Stimulated activated CD8-positive, alpha-beta memory T cell treated with anti-CD3 and anti-CD28 coated beads, Interleukin-12 subunit alpha, Interleukin-12 subunit beta, amount 100 ng/mL, for 4 hours (primary cell): ENCODE results near the gene LRRC7.

Experiments
- DNase-seq: peaks from one replicate; pipeline ENCODE4 v3.0.0-alpha.2; 2020; ENCODE audit warnings: low read depth

The LRRC7 gene

GRCh38 chr1:69976896-69977295 is 409.2 kb downstream of the LRRC7 start:
- no peak for DNase-seq

DNA sequence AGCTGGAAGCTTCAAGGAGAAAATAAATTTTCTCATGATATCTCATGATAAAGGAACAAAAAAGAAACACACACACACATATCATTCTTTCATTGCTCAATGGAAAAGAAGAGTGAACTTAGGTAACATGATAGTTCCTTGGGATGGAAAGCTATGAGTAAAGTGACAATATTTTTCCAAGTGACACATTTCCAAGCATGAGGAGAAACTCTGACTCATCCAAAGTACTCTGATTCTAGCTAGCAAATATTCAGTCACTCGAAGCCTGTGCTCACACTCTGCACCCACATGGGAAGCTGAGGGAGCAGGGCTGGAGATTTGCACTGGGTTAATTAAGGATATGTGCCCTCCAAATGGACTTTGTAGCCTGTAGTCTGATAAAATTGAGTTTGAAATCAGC is 415.3 kb downstream of the LRRC7 start:
- DNase-seq: no peak

GRCh38 chr1:69985376-69985775 is 417.7 kb downstream of the LRRC7 start:
- DNase-seq: no peak

- no peak for DNase-seq
Measured at GRCh38 chr1:69985901-69986439, 418.2 kb downstream of the LRRC7 start.

GRCh38 chr1:69987881-69988280 is 420.2 kb downstream of the LRRC7 start:
- DNase-seq: no peak

GRCh38 chr1:69991644-69992043 is 423.9 kb downstream of the LRRC7 start:
- DNase-seq: no peak

GRCh38 chr1:69992594-69992993 is 424.9 kb downstream of the LRRC7 start:
- DNase-seq: no peak

DNA sequence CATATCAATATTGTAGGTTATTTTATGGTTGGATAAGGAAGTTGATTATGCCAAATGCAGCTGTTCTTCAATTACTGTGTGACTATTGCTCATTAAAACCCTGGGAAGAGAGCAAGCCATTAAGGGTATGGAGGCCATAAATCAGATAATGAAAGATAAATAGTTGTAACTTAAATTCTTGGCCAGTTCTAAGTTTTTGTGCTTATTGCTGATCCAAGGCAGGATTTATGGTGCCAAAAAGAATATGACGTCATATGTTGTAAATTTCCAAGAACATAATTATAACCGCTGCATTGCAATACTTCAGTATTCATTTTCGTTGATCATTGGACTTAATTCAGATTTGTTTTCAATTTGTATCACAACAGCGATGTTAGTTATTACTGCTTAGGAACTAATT is 426.1 kb downstream of the LRRC7 start:
- DNase-seq: no peak

DNA sequence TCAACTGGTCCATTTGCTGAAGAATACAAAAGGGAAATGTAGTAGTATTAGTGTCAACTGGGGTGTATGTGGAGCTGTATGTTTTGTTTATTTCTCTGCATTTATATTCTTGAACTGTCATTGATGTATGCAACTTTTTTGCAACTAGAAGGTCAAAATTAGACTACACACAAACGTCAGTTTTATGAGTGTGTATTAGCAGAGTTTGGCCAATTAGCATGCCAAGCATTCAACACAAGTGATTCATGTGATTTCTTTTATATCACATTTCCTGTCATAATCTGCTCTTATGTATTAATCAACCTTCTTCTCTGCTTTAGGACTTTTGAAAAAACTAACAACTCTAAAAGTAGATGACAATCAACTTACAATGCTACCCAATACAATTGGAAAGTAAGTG is 426.5 kb downstream of the LRRC7 start:
- no peak for DNase-seq

DNA sequence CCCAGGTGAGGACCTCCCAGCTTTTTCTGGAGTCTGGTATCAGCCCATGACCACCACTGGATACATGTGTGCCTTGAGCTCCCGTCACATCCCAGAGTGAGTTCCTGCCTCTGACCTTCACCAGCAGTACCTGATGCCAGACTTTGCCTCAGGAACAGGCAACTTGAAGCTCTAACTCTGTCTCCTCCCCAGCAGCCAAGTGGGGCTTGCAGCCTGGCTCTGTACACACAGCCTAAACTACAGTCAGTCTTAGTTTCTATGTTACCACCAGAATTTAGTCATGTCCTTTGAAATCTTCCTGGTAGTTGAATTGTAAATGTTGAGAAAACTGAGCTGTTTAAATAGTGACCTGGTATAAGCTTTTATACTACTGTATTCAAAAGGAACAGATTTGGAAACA is 431.1 kb downstream of the LRRC7 start:
- DNase-seq: no peak

DNA sequence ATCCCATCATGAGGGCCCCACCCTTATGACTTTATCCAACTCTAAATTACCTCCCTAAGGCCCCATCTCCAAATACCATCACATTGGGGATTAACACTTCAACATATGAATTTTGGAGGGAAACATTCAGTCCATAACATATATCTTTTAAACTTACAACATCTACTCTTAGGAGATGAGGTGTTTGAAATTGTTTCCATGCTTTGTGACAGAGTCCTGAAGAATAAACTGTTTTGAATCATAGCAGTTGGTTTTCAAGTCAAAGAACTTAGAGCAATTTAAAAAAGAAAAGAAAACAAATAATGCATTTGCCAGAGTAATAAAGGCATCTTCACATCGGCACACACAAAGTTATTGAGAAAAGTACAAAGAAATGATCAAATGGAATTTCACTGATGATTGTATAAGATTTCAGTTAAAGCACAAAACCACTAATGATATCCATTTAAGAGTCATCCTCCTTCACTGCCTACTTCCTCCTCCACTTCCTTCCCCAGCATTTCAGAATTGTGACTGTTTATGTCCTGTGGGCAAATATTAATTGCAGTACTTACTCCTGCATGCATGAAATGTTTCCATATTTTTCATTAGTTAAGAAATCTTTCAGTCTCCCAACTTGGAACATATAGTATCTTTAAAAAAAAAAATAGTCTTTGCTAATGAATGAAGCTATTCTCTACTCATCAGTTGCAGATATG is 435.6 kb downstream of the LRRC7 start:
- DNase-seq: no peak

DNA sequence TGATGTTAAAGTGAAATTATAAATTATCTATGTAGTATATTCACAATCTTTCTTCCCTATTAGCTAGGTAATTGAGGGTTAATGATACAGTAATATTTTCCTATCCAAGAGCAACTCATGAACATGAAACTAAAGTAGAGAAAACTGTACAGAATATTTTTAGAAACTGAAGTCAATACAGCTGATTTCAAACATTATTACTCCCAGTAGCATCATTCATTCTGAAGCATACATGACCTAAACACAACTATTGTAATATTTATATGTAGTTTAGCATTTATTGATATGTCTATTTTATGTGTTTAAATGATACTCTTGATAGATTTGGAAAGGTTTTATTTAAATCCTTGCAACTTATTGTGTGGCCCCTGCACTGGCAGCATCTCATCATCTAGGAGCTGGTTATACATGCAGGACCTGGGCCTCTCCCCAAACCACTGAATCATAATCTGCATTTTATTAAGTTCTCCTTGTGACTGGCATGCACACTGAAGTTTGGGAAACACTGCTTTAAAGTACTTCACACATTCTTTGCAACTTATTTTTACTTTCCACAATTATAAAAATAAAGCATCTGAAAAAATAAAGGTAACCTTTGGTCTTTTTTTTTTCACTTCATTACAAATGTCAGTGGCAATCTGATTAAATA is 437.8 kb downstream of the LRRC7 start:
- DNase-seq: no peak

DNA sequence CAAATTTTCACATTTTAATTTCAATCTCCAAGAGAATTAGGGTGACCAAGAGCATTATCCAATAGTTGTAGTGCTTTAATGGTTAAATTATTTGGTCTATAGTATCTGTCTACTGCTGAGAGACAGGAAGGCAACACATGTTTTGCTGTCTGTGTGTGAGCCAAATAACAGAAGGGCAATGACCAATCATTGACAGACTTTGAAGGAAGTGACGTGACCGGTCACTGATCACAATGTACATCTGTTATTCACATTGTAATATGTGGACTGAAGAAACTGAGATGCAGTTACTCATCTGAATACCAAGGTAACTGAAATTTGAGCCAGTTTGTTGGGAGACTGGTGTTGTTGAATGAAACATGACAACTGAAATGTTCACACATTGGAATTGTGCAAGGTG is 440.9 kb downstream of the LRRC7 start:
- no peak for DNase-seq

DNA sequence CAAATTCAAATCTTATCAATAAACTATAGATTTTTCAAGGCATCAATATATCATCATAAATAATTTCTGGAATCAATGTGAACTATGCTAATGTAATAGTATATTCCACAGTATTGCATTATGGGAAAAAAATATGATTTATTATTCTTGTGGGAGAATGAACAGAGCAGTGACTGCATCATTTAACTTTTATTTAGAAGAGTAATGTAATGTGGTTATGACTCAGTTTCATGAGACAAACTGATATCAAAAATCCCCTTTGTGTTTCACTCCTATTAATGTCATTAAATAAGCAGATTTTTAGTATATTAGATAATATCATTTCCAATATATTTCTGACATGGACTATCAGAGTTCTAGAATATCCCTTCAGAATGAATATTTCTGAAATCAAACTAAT is 450.0 kb downstream of the LRRC7 start:
- DNase-seq: no peak

DNA sequence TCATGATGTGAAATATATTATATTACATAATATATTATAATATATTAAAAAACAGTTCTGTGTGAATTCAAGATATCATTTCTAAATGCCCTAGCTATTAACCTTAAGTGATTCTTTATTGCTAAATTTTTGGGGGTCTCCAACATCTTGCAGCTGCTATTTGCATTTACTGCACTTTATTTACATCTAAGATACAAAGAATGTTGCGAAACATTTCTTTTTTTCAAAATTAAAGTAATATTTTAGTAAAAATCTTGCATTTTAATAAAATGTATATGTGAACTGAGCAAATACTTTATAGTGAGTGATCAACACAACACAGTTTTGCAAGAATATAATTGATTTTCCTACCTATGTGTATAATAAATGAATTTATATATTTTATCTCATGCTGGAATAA is 456.6 kb downstream of the LRRC7 start:
- no peak for DNase-seq

DNA sequence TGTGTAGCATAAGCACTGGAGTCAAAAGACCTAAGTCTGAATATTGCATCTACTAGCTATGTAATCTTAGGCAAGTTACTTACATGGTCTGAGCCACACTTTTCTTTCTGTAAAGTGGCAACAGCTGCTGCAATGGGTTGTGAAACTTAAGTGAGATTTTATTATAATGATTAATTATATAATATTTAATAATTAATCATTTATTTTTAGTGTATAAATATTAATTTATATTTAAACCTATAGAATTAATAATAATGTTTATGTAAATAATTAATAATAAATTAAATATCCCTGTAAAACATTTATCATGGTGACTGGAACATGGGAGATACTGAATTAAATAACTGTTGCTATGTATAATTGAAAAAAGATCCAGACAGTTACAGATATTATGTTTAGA is 457.3 kb downstream of the LRRC7 start:
- DNase-seq: no peak

DNA sequence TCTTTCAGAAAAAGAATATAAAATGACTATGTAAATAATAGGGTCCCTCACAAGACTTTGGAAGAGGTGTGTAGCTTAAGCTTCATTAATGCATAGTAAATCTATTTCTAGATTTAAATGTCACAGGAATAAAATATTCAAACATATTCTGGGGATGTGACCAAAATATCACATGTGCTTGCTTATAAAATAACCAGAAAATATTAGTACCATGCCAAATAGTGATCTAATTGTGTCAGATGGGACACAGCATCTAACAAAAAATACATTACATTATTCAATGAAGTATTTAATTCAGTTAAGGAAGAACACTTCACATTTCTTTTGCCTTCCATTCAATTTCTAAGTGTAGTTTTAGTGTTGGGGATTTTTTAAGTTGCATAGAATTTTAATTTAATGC is 458.1 kb downstream of the LRRC7 start:
- no peak for DNase-seq

- DNase-seq: no peak
Measured at GRCh38 chr1:70033266-70033873, 465.6 kb downstream of the LRRC7 start.

- DNase-seq: no peak
Measured at GRCh38 chr1:70033936-70034335, 466.2 kb downstream of the LRRC7 start.

- no peak for DNase-seq
Measured at GRCh38 chr1:70034403-70034802, 466.7 kb downstream of the LRRC7 start.

DNA sequence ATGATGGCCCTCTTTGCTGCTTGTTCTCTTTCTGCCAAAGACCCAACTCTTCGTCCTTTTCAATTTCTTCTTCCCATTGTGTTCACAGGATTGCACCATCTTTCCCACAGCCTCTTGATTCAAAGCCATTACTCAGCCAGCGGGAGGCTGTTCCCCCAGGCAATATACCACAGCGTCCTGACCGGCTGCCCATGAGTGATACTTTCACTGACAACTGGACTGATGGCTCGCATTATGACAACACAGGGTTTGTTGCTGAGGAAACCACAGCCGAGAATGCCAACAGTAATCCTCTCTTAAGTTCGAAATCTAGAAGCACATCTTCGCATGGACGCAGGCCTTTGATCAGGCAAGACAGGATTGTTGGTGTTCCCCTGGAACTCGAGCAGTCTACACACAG is 470.3 kb downstream of the LRRC7 start:
- no peak for DNase-seq

DNA sequence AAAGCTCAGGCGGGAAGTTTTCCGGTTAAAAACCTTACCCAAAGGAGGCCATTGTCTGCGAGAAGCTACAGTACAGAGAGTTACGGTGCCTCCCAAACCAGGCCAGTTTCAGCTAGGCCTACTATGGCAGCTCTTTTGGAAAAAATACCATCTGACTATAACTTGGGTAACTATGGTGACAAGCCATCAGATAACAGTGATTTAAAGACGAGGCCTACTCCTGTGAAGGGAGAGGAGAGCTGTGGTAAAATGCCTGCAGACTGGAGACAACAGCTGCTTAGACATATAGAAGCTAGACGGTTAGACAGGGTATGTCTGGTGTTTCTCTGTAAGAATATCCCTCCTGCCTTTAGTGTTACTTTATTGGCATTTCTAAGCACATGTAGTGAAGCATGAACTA is 471.8 kb downstream of the LRRC7 start:
- no peak for DNase-seq

GRCh38 chr1:70041317-70042045 is 473.8 kb downstream of the LRRC7 start:
- no peak for DNase-seq
